Measurements from ENCODE around the gene APBB2. TPM values are rescaled to one million over a fixed set of nuclear protein-coding genes. Genes with fewer than 3 reads are reported as not detected.

The APBB2 gene
- total RNA-seq, 1 experiment from 2014 or later: 80.7 TPM

GRCh38 chr4:40976343-40976742, 238.0 kb downstream of the APBB2 start:
- no peak overlapping the region for H3K4me3 ChIP-seq (ENCODE audit: low read depth, low read length)
- H3K9me3 ChIP-seq: no peaks in the 10 kb centered on the region
- ChIA-PET CTCF (interaction anchor here (0.5 to 2.1 kb wide), 12 partner anchors 14 to 780 kb away, joined by 3 to 17 read pairs (median 4); partner anchors contain the start of genes APBB2 and UCHL1), POLR2A (interaction anchor here (0.6 kb wide), 3 partner anchors 34 to 240 kb away, joined by 3 to 5 read pairs (median 3); partner anchors contain the start of gene APBB2)
- intact Hi-C loops (cut with micrococcal nuclease; ENCODE audit: unreplicated experiment): loop anchor here (1.0 to 5.0 kb wide), 3 partner anchors 49 to 238 kb away; partner anchors contain the start of gene APBB2
- no peaks in the 10 kb centered on the region for H3K36me3 ChIP-seq (ENCODE audit: control insufficient read depth, insufficient read depth, low read length)
- no peaks in the 10 kb centered on the region for H3K4me1 ChIP-seq
- TF ChIP-seq, protein P1, sequence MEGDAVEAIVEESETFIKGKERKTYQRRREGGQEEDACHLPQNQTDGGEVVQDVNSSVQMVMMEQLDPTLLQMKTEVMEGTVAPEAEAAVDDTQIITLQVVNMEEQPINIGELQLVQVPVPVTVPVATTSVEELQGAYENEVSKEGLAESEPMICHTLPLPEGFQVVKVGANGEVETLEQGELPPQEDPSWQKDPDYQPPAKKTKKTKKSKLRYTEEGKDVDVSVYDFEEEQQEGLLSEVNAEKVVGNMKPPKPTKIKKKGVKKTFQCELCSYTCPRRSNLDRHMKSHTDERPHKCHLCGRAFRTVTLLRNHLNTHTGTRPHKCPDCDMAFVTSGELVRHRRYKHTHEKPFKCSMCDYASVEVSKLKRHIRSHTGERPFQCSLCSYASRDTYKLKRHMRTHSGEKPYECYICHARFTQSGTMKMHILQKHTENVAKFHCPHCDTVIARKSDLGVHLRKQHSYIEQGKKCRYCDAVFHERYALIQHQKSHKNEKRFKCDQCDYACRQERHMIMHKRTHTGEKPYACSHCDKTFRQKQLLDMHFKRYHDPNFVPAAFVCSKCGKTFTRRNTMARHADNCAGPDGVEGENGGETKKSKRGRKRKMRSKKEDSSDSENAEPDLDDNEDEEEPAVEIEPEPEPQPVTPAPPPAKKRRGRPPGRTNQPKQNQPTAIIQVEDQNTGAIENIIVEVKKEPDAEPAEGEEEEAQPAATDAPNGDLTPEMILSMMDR (IDR thresholded peaks at IDR 0.05; ENCODE audit: insufficient read depth in 1 of 2, low read depth in 1 of 2, low read length in 1 of 2, severe bottlenecking in 1 of 2, unreplicated experiment in 1 of 2): peak; percentile 59 to 64
- no TSS peak for BruUV-seq (replicated peaks)
- Mint-ChIP-seq H3K9me3 (ENCODE audit: unreplicated experiment) (no peaks in the 10 kb centered on the region), H3K4me1 (ENCODE audit: low read depth, unreplicated experiment) (peaks cover 14% of the 10 kb centered on the region), H3K27ac (ENCODE audit: unreplicated experiment) (no peak overlapping the region), H3K4me3 (ENCODE audit: unreplicated experiment) (no peak overlapping the region), H3K27me3 (ENCODE audit: insufficient read depth, unreplicated experiment) (no peaks in the 10 kb centered on the region), H3K36me3 (ENCODE audit: insufficient read depth, unreplicated experiment) (peaks cover 40% of the 10 kb centered on the region)
- H3K27me3 ChIP-seq (replicated peaks; ENCODE audit: control insufficient read depth, insufficient read depth, low read length): no peaks in the 10 kb centered on the region
- DNase-seq: peak in 1 of 2 experiments; percentile 60

DNA sequence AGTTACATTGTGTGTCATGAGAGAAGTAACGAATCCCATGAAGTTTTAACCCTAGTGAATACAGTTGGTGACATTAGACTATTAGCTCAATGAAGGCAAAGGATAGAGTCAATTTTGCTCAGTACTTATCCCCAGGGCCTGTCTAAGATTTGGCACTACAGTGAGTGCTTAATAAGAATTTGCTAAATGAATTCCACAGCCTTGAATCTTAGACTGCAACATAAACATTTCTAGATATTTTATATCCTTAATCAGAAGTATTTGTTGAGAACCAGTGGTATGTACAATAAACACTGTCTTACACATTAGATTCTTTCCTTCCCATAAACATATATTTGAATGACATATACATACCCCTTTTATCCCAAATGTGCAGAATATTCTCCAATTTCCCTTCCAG, 241.6 kb downstream of the APBB2 start:
- CTCF ChIA-PET: no interaction called here
- intact Hi-C loops (cut with micrococcal nuclease; ENCODE audit: unreplicated experiment): no loop called here
- POLR2A ChIA-PET: no interaction called here
- Mint-ChIP-seq H3K36me3 (ENCODE audit: insufficient read depth, unreplicated experiment) (peaks cover 55% of the 10 kb centered on the region), H3K4me1 (ENCODE audit: low read depth, unreplicated experiment) (peaks cover 14% of the 10 kb centered on the region), H3K9me3 (ENCODE audit: unreplicated experiment) (no peaks in the 10 kb centered on the region), H3K27ac (ENCODE audit: unreplicated experiment) (no peak overlapping the region), H3K27me3 (ENCODE audit: insufficient read depth, unreplicated experiment) (no peaks in the 10 kb centered on the region), H3K4me3 (ENCODE audit: unreplicated experiment) (no peak overlapping the region)
- no peak overlapping the region for H3K4me3 ChIP-seq (ENCODE audit: low read depth, low read length)
- TF ChIP-seq, protein P1 (IDR thresholded peaks at IDR 0.05; ENCODE audit: insufficient read depth in 1 of 2, low read depth in 1 of 2, low read length in 1 of 2, severe bottlenecking in 1 of 2, unreplicated experiment in 1 of 2): no peak
- H3K9me3 ChIP-seq: no peaks in the 10 kb centered on the region
- H3K4me1 ChIP-seq: no peaks in the 10 kb centered on the region
- no peaks in the 10 kb centered on the region for H3K27me3 ChIP-seq (replicated peaks; ENCODE audit: control insufficient read depth, insufficient read depth, low read length)
- no peak for DNase-seq
- no TSS peak for BruUV-seq (replicated peaks)
- 0 out of 2 replicates have a peak, but pooled peaks cover 2% of the 10 kb centered on the region for H3K36me3 ChIP-seq (ENCODE audit: control insufficient read depth, insufficient read depth, low read length)

- no peak for DNase-seq
- Histone ChIP-seq H3K4me3 (ENCODE audit: low read depth, low read length) (no peak overlapping the region), H3K36me3 (ENCODE audit: control insufficient read depth, insufficient read depth, low read length) (peaks cover 2% of the 10 kb centered on the region; the same call in 1 of the 2 replicates), H3K9me3 (no peaks in the 10 kb centered on the region), H3K4me1 (no peaks in the 10 kb centered on the region), H3K27me3 (replicated peaks; ENCODE audit: control insufficient read depth, insufficient read depth, low read length) (no peaks in the 10 kb centered on the region)
- intact Hi-C loops (cut with micrococcal nuclease; ENCODE audit: unreplicated experiment): no loop called here
- CTCF ChIA-PET: no interaction called here
- H3K27ac Mint-ChIP-seq (ENCODE audit: unreplicated experiment): no peak overlapping the region
- H3K4me1 Mint-ChIP-seq (ENCODE audit: low read depth, unreplicated experiment): peaks cover 14% of the 10 kb centered on the region
- H3K27me3 Mint-ChIP-seq (ENCODE audit: insufficient read depth, unreplicated experiment): no peaks in the 10 kb centered on the region
- H3K36me3 Mint-ChIP-seq (ENCODE audit: insufficient read depth, unreplicated experiment): peaks cover 54% of the 10 kb centered on the region
- H3K9me3 Mint-ChIP-seq (ENCODE audit: unreplicated experiment): no peaks in the 10 kb centered on the region
- BruUV-seq (replicated peaks): no TSS peak
- POLR2A ChIA-PET: no interaction called here
- TF ChIP-seq, protein P1 (IDR thresholded peaks at IDR 0.05; ENCODE audit: insufficient read depth in 1 of 2, low read depth in 1 of 2, low read length in 1 of 2, severe bottlenecking in 1 of 2, unreplicated experiment in 1 of 2): no peak
- H3K4me3 Mint-ChIP-seq (ENCODE audit: unreplicated experiment): no peak overlapping the region
Measured at GRCh38 chr4:40971338-40971737, 243.0 kb downstream of the APBB2 start.

Data from Caco-2 (cell line).